Breast epithelium (tissue), 3 donors: ENCODE results near the gene SMIM31.

Experiments used
- CTCF ChIP-seq, 3 donors: fragments of 450-650 bp; IDR thresholded peaks; one replicate each; pipeline ENCODE4 v1.5.1; 2016 to 2017; ENCODE audit warnings: antibody characterized with exemption in 3 of 3, mild to moderate bottlenecking in 3 of 3, moderate library complexity in 3 of 3
- POLR2A ChIP-seq: fragments of 450-650 bp; IDR thresholded peaks from one replicate; pipeline ENCODE4 v1.6.1; 2016; ENCODE audit warnings: antibody characterized with exemption, mild to moderate bottlenecking, moderate library complexity

DNA sequence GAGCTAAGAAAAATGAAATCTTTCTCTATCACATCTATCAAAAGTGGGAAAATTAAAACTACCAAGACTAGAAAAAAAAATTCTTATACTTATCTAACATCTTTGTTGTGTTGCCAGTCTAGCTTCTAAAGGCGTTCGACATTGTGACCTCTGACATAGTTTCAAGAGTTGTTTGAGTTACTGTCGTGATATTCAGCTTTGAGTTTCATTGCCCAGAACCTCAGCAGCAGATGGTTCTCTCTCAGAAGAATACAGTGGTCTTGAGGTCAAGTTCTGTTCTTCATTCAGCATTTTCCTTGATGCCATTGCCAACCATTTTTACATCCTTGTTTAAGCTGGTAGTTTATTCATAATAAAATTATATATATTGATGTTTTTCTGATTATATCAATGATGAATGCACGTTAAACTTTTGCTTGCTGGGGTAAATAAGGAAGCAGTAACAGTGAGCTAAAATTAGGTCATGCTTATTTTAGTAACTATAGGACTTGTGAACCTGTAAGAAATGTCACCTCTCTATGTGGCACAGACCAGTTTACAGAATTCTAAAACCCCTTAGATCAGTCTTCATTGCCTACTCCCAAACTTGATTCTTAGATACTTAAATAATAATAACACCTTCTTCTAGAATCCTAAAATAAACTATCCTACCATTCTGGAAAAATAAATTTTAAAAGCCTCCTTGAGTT lies 23.1 kb upstream of the SMIM31 start:
- no peak for TF ChIP-seq CTCF (IDR thresholded peaks at IDR 0.05)
- no peak for TF ChIP-seq POLR2A
